ENCODE results near the gene FAM50A. TPM values are rescaled to one million over a fixed set of nuclear protein-coding genes. Genes with fewer than 3 reads are reported as not detected.

Gene FAM50A
- total and polyA plus RNA-seq, 2 of the 4 experiments (the other 2 are of a cell fraction), result 46.4 to 119 TPM

- H2BK120ac ChIP-seq (ENCODE audit: low read depth, low read length), result 0 out of 2 replicates have a peak within 1 kb of the TSS, but pooled peaks have one; percentile 40
- H3K4me1 ChIP-seq (ENCODE audit: control insufficient read depth, insufficient read depth, low read length), result peaks cover 4% of the 10 kb centered on the region; the same call in 1 of the 2 replicates
- DNase-seq, result no peak
- peak within 1 kb of the TSS; percentile 97 for H2BK5ac ChIP-seq (ENCODE audit: low read depth, low read length, poor library complexity, severe bottlenecking)
- H3K9me1 ChIP-seq (ENCODE audit: insufficient read depth, low read length), result no peaks in the 10 kb centered on the region
- H3K18ac ChIP-seq (ENCODE audit: low read depth, low read length), result no peak within 1 kb of the TSS
- CTCF ChIA-PET, result no interaction called here
- peak within 1 kb of the TSS; percentile 94 for H3K23ac ChIP-seq (ENCODE audit: low read depth, low read length)
- peaks cover 0 to 16% of the 10 kb centered on the region in 2 experiments; a peak in 3 of 4 replicates for H3K79me1 ChIP-seq (ENCODE audit: low read depth in 1 of 2, low read length in 2 of 2)
- H4K91ac ChIP-seq (ENCODE audit: insufficient read depth, low read depth, low read length), result 0 out of 2 replicates have a peak within 1 kb of the TSS, but pooled peaks have one; percentile 28
- peaks cover 39% of the 10 kb centered on the region for H4K20me1 ChIP-seq (ENCODE audit: insufficient read depth, low read length)
- peak within 1 kb of the TSS; percentile 96 for H2AK9ac ChIP-seq (replicated peaks; ENCODE audit: low read depth, low read length, poor library complexity)
- H3K14ac ChIP-seq (replicated peaks; ENCODE audit: low read depth, low read length), result peak within 1 kb of the TSS; percentile 91
- peaks cover 28% of the 10 kb centered on the region for H3K36me3 ChIP-seq (ENCODE audit: control insufficient read depth, insufficient read depth, low read length)
- no peaks in the 10 kb centered on the region for H3K27me3 ChIP-seq (ENCODE audit: control insufficient read depth, insufficient read depth, low read length)
- intact Hi-C loops (cut with micrococcal nuclease) (no loop called here), dilution Hi-C loops (cut with HindIII; ENCODE audit: low sequenced_read_pairs, unreplicated experiment) (no loop called here), in situ Hi-C loops (cut with MboI; ENCODE audit: low sequenced_read_pairs) (no loop called here)
- H2AK5ac ChIP-seq (ENCODE audit: low read depth, low read length), result peak within 1 kb of the TSS; percentile 67
- POLR2A ChIA-PET (ENCODE audit: unreplicated experiment), result no interaction called here
- peak; percentile 82 for ATAC-seq (ENCODE audit: low read depth)
- H3K56ac ChIP-seq (ENCODE audit: extremely low read depth, insufficient read depth, low read length), result peak within 1 kb of the TSS; percentile 61
- H2BK15ac ChIP-seq (ENCODE audit: low read depth, low read length), result no peak within 1 kb of the TSS
- H4K5ac ChIP-seq (ENCODE audit: low read depth, low read length), result no peak within 1 kb of the TSS; the same call in 1 of the 2 replicates
- peak within 1 kb of the TSS; percentile 89 for H2AFZ ChIP-seq (replicated peaks; ENCODE audit: low read length, poor library complexity)
- no peaks in the 10 kb centered on the region; the same call in 1 of the 2 replicates for H3K9me3 ChIP-seq (ENCODE audit: control insufficient read depth, insufficient read depth, low read length)
- H3K4me3 ChIP-seq (ENCODE audit: insufficient read depth, low read depth, low read length), result peak within 1 kb of the TSS; percentile 74
- 23% methylated on average over 47 of the region's 88 CpGs; no CpG with 5 or more reads in 1 of the 2 experiments for WGBS, 2 experiments (ENCODE audit: extremely low coverage in 2 of 2, insufficient read length in 1 of 2)
- H3K9ac ChIP-seq (ENCODE audit: low read depth, low read length), result peak within 1 kb of the TSS; percentile 71
- peak within 1 kb of the TSS; percentile 84 for H3K4me2 ChIP-seq (ENCODE audit: low read depth, low read length)
- peak; percentile 71; the same call in 1 of the 2 replicates for TF ChIP-seq POLR2A (IDR thresholded peaks at IDR 0.05; ENCODE audit: low read depth, low read length)
- no peak for TF ChIP-seq RAD21 (IDR thresholded peaks at IDR 0.05; ENCODE audit: low read length)
- peak; percentile 80 for TF ChIP-seq BHLHE40 (IDR thresholded peaks at IDR 0.05; ENCODE audit: low read depth, low read length)
- H3K4ac ChIP-seq (ENCODE audit: low read depth, low read length), result peak within 1 kb of the TSS; percentile 91
- peak within 1 kb of the TSS in 1 of 2 experiments; percentile 57; a peak in 1 of 4 replicates for H4K8ac ChIP-seq (ENCODE audit: low read depth in 2 of 2, low read length in 2 of 2)
- BruUV-seq (replicated peaks), result no TSS peak
- H3K27ac ChIP-seq (ENCODE audit: insufficient read depth, low read length), result peak within 1 kb of the TSS; percentile 74
- no peak within 1 kb of the TSS for H2BK20ac ChIP-seq (ENCODE audit: low read depth, low read length)
These were observed 14.4 kb downstream of the FAM50A start, which contains the start of gene PLXNA3 for GRCh38 chrX:154458116-154458953. PLXNA3 (plus strand) TSS chrX:154458281; CDS start chrX:154460184, 1,903 bp downstream.
